ENCODE results near the gene CAPN13. TPM values are rescaled to one million over a fixed set of nuclear protein-coding genes. Genes with fewer than 3 reads are reported as not detected.
A peak's percentile ranks its signal among the peaks of the same experiment; 100 is the strongest.

Gene CAPN13
- total RNA-seq, 4 donors from 2014 or later, result not detected

- Histone ChIP-seq H3K4me1 (no peaks in the 10 kb centered on the region), H3K9me3 (no peaks in the 10 kb centered on the region), H3K27me3 (peaks cover 0 to 49% (median 3%) of the 10 kb centered on the region in 4 donors), H3K27ac (replicated peaks in 1 of 4) (no peak overlapping the region), H3K36me3 (no peaks in the 10 kb centered on the region), H3K4me3 (no peak overlapping the region)
- DNase-seq (ENCODE audit: extremely low spot score), result no peak
- TF ChIP-seq EP300 (IDR thresholded peaks at IDR 0.05) (no peak), POLR2AphosphoS5 (IDR thresholded peaks at IDR 0.05) (no peak), CTCF (IDR thresholded peaks at IDR 0.05) (no peak), POLR2A (IDR thresholded peaks at IDR 0.05; ENCODE audit: low read depth) (no peak)
- intact Hi-C loops (cut with DNase I), result no loop called here
- 71% methylated on average over 14 of the region's 16 CpGs for WGBS
These were observed 76.3 kb downstream of the CAPN13 start for GRCh38 chr2:30730736-30731647.

- H3K4me3 ChIP-seq, result no peak overlapping the region
- DNase-seq (ENCODE audit: extremely low spot score), result no peak
- TF ChIP-seq EP300 (IDR thresholded peaks at IDR 0.05), result no peak
- no peak for TF ChIP-seq POLR2AphosphoS5 (IDR thresholded peaks at IDR 0.05)
- no peak for TF ChIP-seq CTCF (IDR thresholded peaks at IDR 0.05)
- no peak for TF ChIP-seq POLR2A (IDR thresholded peaks at IDR 0.05; ENCODE audit: low read depth)
- intact Hi-C loops (cut with DNase I), result no loop called here
- no peaks in the 10 kb centered on the region for H3K4me1 ChIP-seq
- H3K27me3 ChIP-seq, result peaks cover 0 to 55% (median 3%) of the 10 kb centered on the region in 4 donors
- no peaks in the 10 kb centered on the region for H3K9me3 ChIP-seq
- no peak overlapping the region for H3K27ac ChIP-seq (replicated peaks in 1 of 4)
- WGBS, result 46% methylated on average over 5 of the region's 5 CpGs
- H3K36me3 ChIP-seq, result no peaks in the 10 kb centered on the region
These were observed 78.2 kb downstream of the CAPN13 start for GRCh38 chr2:30729031-30729430.

GRCh38 chr2:30722936-30723725, 84.1 kb downstream of the CAPN13 start:
- peak; percentile 77 for DNase-seq (ENCODE audit: extremely low spot score)
- peaks cover 0 to 52% (median 2%) of the 10 kb centered on the region in 4 donors for H3K27me3 ChIP-seq
- H3K4me3 ChIP-seq, result no peak overlapping the region
- H3K9me3 ChIP-seq, result no peaks in the 10 kb centered on the region
- TF ChIP-seq POLR2AphosphoS5 (IDR thresholded peaks at IDR 0.05) (no peak), CTCF (IDR thresholded peaks at IDR 0.05) (no peak), POLR2A (IDR thresholded peaks at IDR 0.05; ENCODE audit: low read depth) (no peak), EP300 (IDR thresholded peaks at IDR 0.05) (no peak)
- no peaks in the 10 kb centered on the region for H3K4me1 ChIP-seq
- intact Hi-C loops (cut with DNase I), result no loop called here
- H3K36me3 ChIP-seq, result no peaks in the 10 kb centered on the region
- H3K27ac ChIP-seq (replicated peaks in 1 of 4), result no peak overlapping the region
- WGBS, result 69% methylated on average over 4 of the region's 4 CpGs

GRCh38 chr2:30721668-30722647, 85.3 kb downstream of the CAPN13 start:
- Histone ChIP-seq H3K27ac (replicated peaks in 1 of 4) (no peak overlapping the region), H3K36me3 (no peaks in the 10 kb centered on the region), H3K4me1 (no peaks in the 10 kb centered on the region), H3K27me3 (peaks cover 0 to 46% (median 2%) of the 10 kb centered on the region in 4 donors), H3K4me3 (no peak overlapping the region), H3K9me3 (no peaks in the 10 kb centered on the region)
- intact Hi-C loops (cut with DNase I), result no loop called here
- 75% methylated on average over 6 of the region's 6 CpGs for WGBS
- TF ChIP-seq POLR2A (IDR thresholded peaks at IDR 0.05; ENCODE audit: low read depth) (no peak), EP300 (IDR thresholded peaks at IDR 0.05) (no peak)
- DNase-seq (ENCODE audit: extremely low spot score), result peak; percentile 74

Data from esophagus muscularis mucosa (tissue), 4 donors.